OCI-LY7 (cell line): ENCODE data around the gene ATXN10. TPM values are rescaled to one million over a fixed set of nuclear protein-coding genes. Genes with fewer than 3 reads are reported as not detected.

Source experiments
- BruUV-seq: library from RNA; stranded (reverse); fragments of 400-500 nt; replicated peaks from 2 replicates; lab custom pipeline; 2021; lab: Mats Ljungman, UMichigan
- CTCF ChIA-PET: fragments of 300-600 bp; sonication (Branson Sonifier 250); formaldehyde crosslinking; loops from one replicate; lab custom pipeline; 2022; ENCODE audit warnings: antibody characterized with exemption; ENCODE audit not compliant: unreplicated experiment; lab: Charles Lee
- POLR2A ChIA-PET: fragments of 300-600 bp; sonication (Branson Sonifier 250); formaldehyde crosslinking; loops from one replicate; lab custom pipeline; 2022; ENCODE audit warnings: antibody characterized with exemption; lab: Charles Lee
- DNase-seq: peaks from one replicate; pipeline ENCODE4 v3.0.0-alpha.2; 2015; ENCODE audit warnings: low spot score
- H2AFZ ChIP-seq: fragments of 200-600 bp; sonication (generic), shearing (Covaris generic); 2 replicates; pipeline ENCODE4 v1.6.1; 2014; ENCODE audit warnings: mild to moderate bottlenecking, antibody characterized with exemption, low read length, moderate library complexity
- H3K27ac ChIP-seq: fragments of 200-600 bp; sonication (generic); 2 replicates; pipeline ENCODE4 v1.5.1; 2014; ENCODE audit warnings: mixed run types, low read depth, mild to moderate bottlenecking, moderate library complexity, low read length, inconsistent platforms; ENCODE audit not compliant: poor library complexity, severe bottlenecking
- H3K36me3 ChIP-seq: fragments of 200-600 bp; sonication (generic); 2 replicates; pipeline ENCODE4 v1.6.1; 2014; ENCODE audit warnings: mild to moderate bottlenecking, antibody characterized with exemption, low read length, moderate library complexity, mixed read lengths; ENCODE audit not compliant: insufficient read depth
- H3K4me1 ChIP-seq: fragments of 200-600 bp; sonication (generic); 2 replicates; pipeline ENCODE4 v1.5.1; 2014; ENCODE audit warnings: mild to moderate bottlenecking, low read length; ENCODE audit not compliant: insufficient read depth, poor library complexity, severe bottlenecking
- H3K4me2 ChIP-seq: fragments of 200-600 bp; sonication (generic); 2 replicates; pipeline ENCODE4 v1.6.1; 2014; ENCODE audit warnings: mild to moderate bottlenecking, low read length
- H3K4me3 ChIP-seq: fragments of 200-600 bp; sonication (generic); 2 replicates; pipeline ENCODE4 v1.5.1; 2014; ENCODE audit warnings: mild to moderate bottlenecking, low read depth, low read length; ENCODE audit not compliant: poor library complexity, severe bottlenecking
- H3K79me2 ChIP-seq: fragments of 200-600 bp; sonication (generic); 2 replicates; pipeline ENCODE4 v1.6.1; 2016; ENCODE audit warnings: low read depth, mild to moderate bottlenecking, low read length, moderate library complexity, mixed read lengths; ENCODE audit not compliant: insufficient read depth
- H3K9me2 ChIP-seq: fragments of 200-600 bp; sonication (generic); 2 replicates; pipeline ENCODE4 v1.6.1; 2016; ENCODE audit warnings: mild to moderate bottlenecking, low read length, mixed read lengths; ENCODE audit not compliant: insufficient read depth
- H3K9me3 ChIP-seq: fragments of 200-600 bp; sonication (generic); 2 replicates; pipeline ENCODE4 v1.6.1; 2014; ENCODE audit warnings: mild to moderate bottlenecking, mixed run types, low read length, mixed read lengths
- H4K20me1 ChIP-seq: fragments of 200-600 bp; sonication (generic); 2 replicates; pipeline ENCODE4 v1.6.1; 2014; ENCODE audit warnings: mild to moderate bottlenecking, antibody characterized with exemption, low read length, moderate library complexity, mixed read lengths; ENCODE audit not compliant: insufficient read depth
- EZH2phosphoT487 ChIP-seq: fragments of 200-600 bp; sonication (generic); IDR thresholded peaks from 2 replicates; pipeline ENCODE4 v1.6.1; 2018; ENCODE audit warnings: low read depth, borderline replicate concordance, mild to moderate bottlenecking, mixed run types, antibody characterized with exemption, low read length, moderate library complexity, mixed read lengths
- intact Hi-C: fragments of 100-400 bp; cut with micrococcal nuclease; formaldehyde crosslinking; loops from one replicate; pipeline ENCODE4 v1.10.0; 2022; ENCODE audit not compliant: unreplicated experiment
- total RNA-seq, 2 experiments: library from RNA; depleted of rRNA in 1 of 2; stranded (reverse); fragments of >200 nt in 1 of 2; shearing (Covaris generic) in 1 of 2; gene quantifications; 2 replicates each; pipeline ENCODE4 v1.2.3, GENCODE V29; 2014 to 2022
- TF ChIP-seq, protein P1 (sequence below): fragments of 200-600 bp; sonication (generic); conservative IDR thresholded peaks from 2 replicates; pipeline ENCODE4 v1.5.1; 2014; ENCODE audit warnings: mild to moderate bottlenecking, antibody characterized with exemption, low read length, moderate library complexity, mixed read lengths

ATXN10 gene
- total RNA-seq, 2 experiments from 2014 or later: 66.1 to 197 TPM

DNA sequence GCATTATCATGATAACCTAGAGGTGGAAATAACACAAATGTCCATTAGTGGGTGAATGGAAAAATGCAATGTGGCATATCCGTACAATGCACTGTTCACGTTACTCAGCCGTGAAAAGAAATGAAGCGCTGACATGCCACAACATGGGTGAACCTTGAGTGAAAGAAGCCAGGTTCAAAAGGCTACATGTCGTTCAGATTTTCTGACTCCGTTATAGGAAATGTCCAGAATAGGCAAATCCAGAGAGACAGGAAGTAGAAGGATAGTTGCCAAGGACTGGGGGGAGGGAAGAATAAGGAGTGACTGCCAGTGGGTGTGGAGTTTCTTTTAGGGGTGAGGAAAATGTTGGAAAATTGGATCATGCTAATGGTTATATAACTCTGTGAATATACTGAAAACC, 133.8 kb downstream of the ATXN10 start:
- ChIA-PET POLR2A (no interaction called here), CTCF (no interaction called here)
- no peak overlapping the region for H3K27ac ChIP-seq
- TF ChIP-seq, protein P1, sequence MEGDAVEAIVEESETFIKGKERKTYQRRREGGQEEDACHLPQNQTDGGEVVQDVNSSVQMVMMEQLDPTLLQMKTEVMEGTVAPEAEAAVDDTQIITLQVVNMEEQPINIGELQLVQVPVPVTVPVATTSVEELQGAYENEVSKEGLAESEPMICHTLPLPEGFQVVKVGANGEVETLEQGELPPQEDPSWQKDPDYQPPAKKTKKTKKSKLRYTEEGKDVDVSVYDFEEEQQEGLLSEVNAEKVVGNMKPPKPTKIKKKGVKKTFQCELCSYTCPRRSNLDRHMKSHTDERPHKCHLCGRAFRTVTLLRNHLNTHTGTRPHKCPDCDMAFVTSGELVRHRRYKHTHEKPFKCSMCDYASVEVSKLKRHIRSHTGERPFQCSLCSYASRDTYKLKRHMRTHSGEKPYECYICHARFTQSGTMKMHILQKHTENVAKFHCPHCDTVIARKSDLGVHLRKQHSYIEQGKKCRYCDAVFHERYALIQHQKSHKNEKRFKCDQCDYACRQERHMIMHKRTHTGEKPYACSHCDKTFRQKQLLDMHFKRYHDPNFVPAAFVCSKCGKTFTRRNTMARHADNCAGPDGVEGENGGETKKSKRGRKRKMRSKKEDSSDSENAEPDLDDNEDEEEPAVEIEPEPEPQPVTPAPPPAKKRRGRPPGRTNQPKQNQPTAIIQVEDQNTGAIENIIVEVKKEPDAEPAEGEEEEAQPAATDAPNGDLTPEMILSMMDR: no peak
- TF ChIP-seq EZH2phosphoT487: no peak
- H3K9me2 ChIP-seq: no peaks in the 10 kb centered on the region
- H3K9me3 ChIP-seq: no peaks in the 10 kb centered on the region
- no peak overlapping the region for H3K4me2 ChIP-seq
- no peak overlapping the region for H3K4me3 ChIP-seq
- BruUV-seq: no TSS peak
- no peak for DNase-seq
- intact Hi-C loops: no loop called here
- H3K4me1 ChIP-seq: no peaks in the 10 kb centered on the region
- H3K79me2 ChIP-seq: no peaks in the 10 kb centered on the region
- H2AFZ ChIP-seq: no peak overlapping the region
- H3K36me3 ChIP-seq: peaks cover 43% of the 10 kb centered on the region
- H4K20me1 ChIP-seq: no peaks in the 10 kb centered on the region

DNA sequence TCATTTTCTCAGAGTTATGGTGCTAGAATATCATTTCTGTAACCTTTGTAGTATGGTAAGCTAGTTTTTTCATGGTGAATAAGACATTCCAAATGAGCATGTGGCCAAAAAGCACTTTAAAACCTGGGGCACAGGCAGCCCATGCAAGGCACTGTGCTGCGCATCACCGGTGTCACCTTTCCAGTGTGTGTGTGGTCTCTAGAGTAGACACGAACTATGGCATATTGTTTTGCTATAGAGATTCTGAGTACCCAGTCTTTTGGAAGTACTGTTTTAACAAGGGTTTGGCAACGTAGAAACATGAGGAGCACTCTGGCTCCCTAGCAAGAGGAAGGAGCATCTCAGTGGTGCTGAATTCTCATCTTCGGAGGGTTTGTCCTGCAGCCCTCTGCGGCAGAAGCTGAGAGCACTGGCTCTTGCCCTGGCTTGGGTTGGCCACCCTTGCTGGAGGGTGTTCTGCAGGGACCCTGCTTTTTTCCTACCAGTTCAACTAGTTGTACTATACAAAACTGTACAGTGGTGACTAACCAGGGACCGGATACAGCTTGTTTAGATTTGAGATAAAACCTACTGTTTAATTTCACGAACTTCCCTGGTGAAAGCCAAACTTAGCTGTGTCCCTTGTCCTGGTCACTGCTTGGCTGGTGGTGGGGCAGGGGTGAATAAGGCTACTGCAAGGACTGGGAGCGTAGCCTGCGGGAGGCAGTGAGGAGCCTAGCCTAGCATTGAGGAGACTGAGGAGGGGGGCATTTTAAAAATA, 135.7 kb downstream of the ATXN10 start:
- POLR2A ChIA-PET: no interaction called here
- no TSS peak for BruUV-seq
- CTCF ChIA-PET: no interaction called here

More for the DNA sequence above, 135.7 kb downstream of the ATXN10 start:
- Histone ChIP-seq H4K20me1 (no peaks in the 10 kb centered on the region), H3K4me3 (no peak overlapping the region), H2AFZ (no peak overlapping the region), H3K4me2 (no peak overlapping the region), H3K27ac (no peak overlapping the region), H3K4me1 (no peaks in the 10 kb centered on the region), H3K36me3 (peaks cover 47% of the 10 kb centered on the region), H3K9me2 (no peaks in the 10 kb centered on the region), H3K79me2 (no peaks in the 10 kb centered on the region), H3K9me3 (no peaks in the 10 kb centered on the region)
- DNase-seq: no peak
- no peak for TF ChIP-seq EZH2phosphoT487
- TF ChIP-seq, protein P1: no peak
- intact Hi-C loops: no loop called here
